NCI-H187 treated with DMSO at 0.1 percent for 48 hours (cell line): ENCODE measurements around the gene ACLY.
"Not testable (repeated sequence)": the region's sequence is repeated elsewhere in the genome, so short reads cannot be mapped to it uniquely, and the experiment has no call there.

Source experiments
- DNase-seq: peaks from one replicate; lab custom pipeline; 2025; lab: John Stamatoyannopoulos, UW

ACLY gene

GRCh38 chr17:41939693-41940090 is 20.9 kb upstream of the ACLY start:
- no peak for DNase-seq

DNA sequence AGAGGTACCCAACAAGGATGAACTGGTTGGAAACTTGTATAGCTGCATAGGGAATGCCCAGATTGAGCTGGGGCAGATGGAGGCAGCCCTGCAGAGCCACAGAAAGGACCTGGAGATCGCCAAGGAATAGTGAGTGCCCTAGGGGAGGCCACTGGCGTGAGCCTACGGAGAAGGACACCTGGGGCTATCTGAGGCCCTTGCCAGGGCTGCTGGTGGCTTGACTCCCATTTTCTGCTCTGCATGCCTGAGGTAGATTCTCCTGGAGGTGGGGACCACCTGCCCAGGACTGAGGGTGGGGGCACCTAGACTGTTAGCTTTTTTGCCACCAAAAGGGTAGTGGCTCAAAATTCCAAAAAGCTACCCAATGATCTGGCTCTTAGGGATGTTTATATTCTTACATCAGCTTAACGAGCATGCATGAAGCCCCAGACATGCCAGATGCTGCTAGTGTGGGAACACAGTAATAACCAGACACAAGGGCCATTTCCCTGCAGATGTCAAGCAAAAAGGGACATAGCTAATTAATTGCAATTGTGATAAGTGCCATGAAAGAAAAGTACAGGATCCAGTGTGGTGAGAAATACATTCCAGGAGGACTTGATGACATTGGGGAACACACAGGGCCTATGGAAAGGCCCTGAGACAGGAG is 20.4 kb upstream of the ACLY start:
- no peak for DNase-seq

DNA sequence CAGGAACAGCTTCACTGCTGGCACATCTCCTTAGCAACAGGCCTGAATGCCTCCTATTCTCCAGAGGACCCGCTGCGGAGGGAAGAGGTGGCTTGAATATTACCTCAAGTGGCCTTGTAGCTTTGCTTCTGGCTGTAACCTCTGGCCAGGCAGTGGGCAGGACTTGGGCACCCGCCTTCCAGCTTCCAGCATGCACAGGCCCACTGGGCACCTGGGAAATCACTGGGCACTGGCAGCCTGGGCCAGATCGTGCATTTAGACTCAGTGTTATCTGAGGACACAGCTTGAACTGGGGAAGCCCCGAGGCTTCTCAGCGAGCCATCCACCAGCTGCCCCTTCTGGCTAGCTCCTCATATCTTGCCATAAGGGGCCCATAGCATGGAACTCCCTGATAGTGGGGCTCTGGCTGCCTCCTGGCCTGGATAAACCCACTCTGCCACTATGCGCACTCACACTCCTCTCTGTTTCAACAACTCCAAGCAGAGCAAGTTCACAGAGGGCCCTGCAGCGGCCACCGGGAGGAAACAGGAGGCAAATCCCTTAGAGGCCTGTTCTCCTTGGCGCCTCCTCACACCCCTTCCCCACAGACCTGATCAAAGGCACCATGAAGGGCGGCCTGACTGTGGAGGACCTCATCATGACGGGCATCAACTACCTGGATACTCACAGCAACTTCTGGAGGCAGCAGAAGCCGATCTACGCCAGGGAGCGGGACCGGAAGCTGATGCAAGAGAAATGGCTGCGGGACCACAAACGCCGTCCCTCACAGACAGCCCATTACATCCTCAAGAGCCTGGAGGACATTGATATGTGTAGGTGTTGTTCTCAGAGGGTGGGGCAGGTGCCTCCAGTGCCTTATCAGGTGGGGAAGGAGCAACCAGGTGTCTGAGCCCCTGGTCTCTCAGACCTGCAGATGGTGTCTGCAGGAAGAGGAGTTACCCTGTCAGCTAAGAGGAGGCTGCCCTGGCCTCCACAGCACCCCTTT is 19.5 kb upstream of the ACLY start:
- no peak for DNase-seq

DNA sequence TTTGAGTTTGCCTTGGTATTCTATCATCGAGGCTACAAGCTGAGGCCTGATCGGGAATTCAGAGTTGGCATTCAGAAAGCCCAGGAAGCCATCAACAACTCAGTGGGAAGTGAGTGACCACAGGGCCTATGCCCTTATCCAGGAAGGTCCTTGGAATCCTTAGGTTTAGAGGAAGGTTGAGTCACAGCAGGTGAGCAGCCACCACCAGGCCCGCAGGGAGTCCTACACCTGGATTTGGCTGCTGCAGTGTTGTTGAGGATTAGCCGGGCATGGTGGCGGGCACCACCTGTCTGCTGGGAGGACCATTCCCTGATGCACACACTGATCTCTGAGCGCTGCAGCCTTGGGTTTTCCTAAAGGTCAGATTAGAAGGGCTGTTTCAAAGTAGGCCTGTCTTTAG is 16.9 kb upstream of the ACLY start:
- no peak for DNase-seq

DNA sequence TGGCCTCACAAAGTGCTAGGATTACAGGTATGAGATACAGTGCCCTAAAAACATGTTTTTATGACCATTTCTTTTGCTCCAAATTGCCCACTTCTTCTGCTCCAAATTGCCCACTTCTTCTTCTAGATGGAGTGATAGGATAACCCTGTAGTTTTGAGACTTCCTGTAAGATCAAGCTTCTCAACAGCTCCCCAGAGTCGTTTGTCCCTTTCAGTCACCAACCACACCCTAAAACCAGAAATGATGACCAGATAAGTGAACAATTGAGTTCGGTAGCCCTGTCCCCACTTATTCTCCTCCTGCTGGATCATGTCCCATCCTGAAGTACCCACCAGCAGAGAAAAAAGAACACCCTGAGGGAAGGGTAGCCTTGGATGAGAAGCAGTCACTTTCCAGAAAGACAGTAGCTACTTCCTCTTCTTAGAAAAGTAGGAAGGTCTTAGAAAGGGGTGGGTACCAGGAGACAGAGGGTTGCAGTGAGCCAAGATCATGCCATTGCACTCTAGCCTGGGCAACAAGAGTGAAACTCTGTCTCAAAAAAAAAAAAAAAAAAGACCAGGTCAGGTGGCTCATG is 14.2 kb upstream of the ACLY start:
- DNase-seq = no peak

DNA sequence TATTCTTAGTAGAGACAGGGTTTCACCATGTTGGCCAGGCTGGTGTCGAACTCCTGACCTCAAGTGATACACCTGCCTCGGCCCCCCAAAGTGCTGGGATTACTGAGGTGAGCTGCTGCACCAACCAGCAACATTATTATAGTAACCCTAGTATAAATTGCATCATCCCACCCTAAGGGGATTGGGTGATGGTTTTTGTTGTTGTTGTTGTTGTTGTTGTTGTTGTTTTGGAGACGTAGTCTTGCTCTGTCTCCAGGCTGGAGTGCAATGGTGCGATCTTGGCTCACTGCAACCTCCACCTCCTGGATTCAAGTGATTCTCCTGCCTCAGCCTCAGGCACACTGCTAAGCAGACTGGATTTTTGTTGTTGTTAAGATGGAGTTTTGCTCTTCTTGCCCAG is 13.0 kb upstream of the ACLY start:
- DNase-seq = not testable (repeated sequence)

- not testable (repeated sequence) for DNase-seq
These were observed 12.0 kb upstream of the ACLY start for GRCh38 chr17:41930833-41931156.

GRCh38 chr17:41930009-41930832 is 11.5 kb upstream of the ACLY start, which contains the start of gene ODAD4:
Gene ODAD4, plus strand, starts transcription at chr17:41930617. Its CDS starts 107 bp downstream, at chr17:41930724.
- DNase-seq = peak; percentile 81

DNA sequence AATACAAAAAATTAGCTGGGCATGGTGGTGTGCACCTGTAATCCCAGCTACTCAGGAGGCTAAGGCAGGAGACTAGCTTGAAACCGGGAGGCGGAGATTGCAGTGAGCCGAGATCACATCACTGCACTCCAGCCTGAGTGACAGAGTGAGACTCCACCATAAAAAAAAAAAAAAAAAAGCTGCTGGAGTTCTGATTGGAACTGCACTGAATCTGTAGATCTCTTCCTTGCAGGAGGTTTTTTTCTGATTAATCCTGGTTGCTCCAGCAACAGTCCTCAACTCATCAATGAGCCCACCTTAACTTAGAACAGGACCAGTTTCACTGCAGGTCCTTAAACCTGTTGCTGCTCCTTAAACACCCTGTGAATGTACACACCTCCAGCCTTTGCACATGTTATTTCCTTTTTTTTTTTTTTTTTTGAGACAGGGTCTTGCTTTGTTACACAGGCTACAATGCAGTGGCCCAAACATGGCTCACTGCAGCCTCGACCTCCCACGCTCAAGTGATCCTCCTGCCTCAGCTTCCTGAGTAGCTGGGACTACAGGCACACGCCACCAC is 10.0 kb upstream of the ACLY start:
- no peak for DNase-seq

GRCh38 chr17:41925991-41926590 is 7.3 kb upstream of the ACLY start:
- DNase-seq = no peak

- no peak for DNase-seq
These were observed 1.8 kb upstream of the ACLY start for GRCh38 chr17:41920580-41920955.

GRCh38 chr17:41919840-41920579 is 1.3 kb upstream of the ACLY start:
- no peak for DNase-seq

GRCh38 chr17:41919165-41919817 is 540 bp upstream of the ACLY start:
- DNase-seq = peak; percentile 15

DNA sequence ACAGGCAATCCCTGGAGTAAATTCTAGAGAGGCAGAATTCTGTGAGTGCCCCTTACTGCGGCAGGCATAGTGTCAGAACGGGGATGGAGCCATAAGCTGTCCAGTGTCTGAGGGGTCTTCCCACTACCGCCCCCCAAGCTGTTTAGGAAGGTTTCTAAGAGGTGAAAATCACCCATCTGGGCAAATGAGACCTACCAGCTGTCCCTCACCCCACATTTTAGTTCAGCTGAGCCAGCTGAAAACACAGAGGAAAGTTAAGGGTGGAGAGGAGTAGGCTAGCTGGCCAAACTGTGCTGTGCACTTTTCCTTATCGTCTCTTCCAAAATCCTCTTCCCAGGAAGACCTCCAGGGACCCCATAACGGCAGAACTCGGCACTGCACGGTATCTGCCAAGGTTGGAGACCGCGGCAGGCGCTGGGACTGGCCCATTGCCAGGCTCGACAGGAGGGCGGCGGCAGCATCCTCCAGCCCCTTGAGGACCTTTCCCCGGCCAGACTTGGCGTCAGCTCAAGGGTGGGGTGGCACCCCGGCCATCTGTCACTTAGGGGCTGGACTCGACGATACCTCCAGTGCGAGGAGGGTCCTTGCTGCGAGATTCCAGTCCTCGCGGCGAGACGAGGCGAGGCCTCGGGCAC is 955 bp downstream of the ACLY start:
- no peak for DNase-seq

- DNase-seq = no peak
These were observed 1.6 kb downstream of the ACLY start for GRCh38 chr17:41917192-41917591.

DNA sequence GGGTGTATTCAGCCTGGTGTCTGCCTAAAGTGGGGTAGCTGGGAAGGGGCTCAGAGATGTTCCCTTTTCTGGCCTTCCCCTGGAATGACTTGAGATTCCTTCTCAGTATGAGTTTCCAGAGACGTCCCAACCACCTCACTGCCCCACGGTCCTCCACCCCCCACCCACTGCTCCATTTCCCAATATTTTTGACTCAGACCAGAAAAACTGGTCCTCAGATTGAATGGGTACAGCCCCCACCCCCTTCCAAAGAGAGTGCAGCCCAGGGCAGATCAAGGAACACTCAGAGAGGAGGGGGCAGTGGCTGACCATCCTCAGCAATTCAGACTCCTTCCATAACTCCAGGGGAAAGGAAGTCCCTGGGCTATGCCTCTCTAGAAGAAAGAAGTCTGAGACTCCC is 3.2 kb downstream of the ACLY start:
- DNase-seq = no peak

- DNase-seq = no peak
These were observed 3.7 kb downstream of the ACLY start for GRCh38 chr17:41915020-41915419.

DNA sequence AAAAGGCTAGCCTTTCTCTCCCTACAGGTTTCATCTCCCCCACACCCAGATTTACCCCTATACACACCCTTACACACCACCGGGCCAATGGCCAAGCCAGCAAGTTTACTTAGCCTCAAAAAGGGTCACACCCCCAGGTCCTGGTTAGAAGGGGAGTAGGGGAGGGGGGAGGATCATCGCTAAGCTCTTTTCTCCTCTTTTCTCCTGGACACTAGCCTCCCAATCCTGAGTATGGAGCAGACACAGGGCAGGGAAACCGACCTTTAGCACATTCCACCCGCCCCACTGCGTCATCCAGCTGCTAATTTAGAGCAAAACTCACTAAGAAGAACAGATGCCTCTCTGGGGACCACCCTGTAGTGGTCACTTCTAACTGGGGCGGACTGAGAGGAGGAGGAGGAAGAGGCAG is 4.4 kb downstream of the ACLY start:
- no peak for DNase-seq

GRCh38 chr17:41913798-41914197 is 5.0 kb downstream of the ACLY start:
- DNase-seq = no peak

DNA sequence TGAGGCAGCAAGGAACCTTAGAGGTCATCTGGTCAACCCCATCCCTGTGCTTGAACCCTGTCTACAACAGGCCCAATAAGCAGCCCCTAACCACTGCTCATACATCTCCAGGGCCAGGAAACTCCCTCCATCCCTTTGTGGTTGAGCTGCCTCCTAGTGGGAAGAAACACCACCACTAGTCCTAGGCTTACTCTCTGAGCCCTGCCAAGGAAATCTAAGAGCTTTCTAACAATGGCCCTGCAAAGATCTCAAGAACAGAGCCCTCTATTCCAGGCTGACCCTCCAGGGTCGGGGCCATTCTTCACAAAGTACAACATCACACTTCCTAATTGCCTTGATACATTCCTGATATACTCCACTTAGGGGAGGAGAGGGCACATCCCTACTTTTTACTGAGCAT is 5.8 kb downstream of the ACLY start:
- DNase-seq = no peak
